Mucosa of rectum (tissue), 2 donors: Measurements from ENCODE around the gene BBS2.

Source experiments
- H3K27ac ChIP-seq, 2 donors: one replicate each; pipeline ENCODE4 v1.7.0; 2013; ENCODE audit warnings: inconsistent platforms in 2 of 2, low read depth in 2 of 2, low read length in 2 of 2
- H3K27me3 ChIP-seq, 2 donors: one replicate each; pipeline ENCODE4 v1.7.0; 2013; ENCODE audit warnings: low read length in 2 of 2; ENCODE audit not compliant: control insufficient read depth in 2 of 2, insufficient read depth in 2 of 2
- H3K36me3 ChIP-seq, 2 donors: one replicate each; pipeline ENCODE4 v1.7.0; 2013; ENCODE audit warnings: low read length in 2 of 2; ENCODE audit not compliant: control insufficient read depth in 2 of 2, insufficient read depth in 2 of 2
- H3K4me1 ChIP-seq, 2 donors: one replicate each; pipeline ENCODE4 v1.7.0; 2013; ENCODE audit warnings: low read length in 2 of 2, mild to moderate bottlenecking in 1 of 2; ENCODE audit not compliant: control insufficient read depth in 2 of 2, insufficient read depth in 2 of 2
- H3K4me3 ChIP-seq, 2 donors: one replicate each; pipeline ENCODE4 v1.7.0; 2013; ENCODE audit warnings: low read length in 2 of 2
- H3K9ac ChIP-seq, 2 donors: one replicate each; pipeline ENCODE4 v1.7.0; 2013; ENCODE audit warnings: low read length in 2 of 2, low read depth in 1 of 2, mild to moderate bottlenecking in 1 of 2
- H3K9me3 ChIP-seq, 2 donors: one replicate each; pipeline ENCODE4 v1.7.0; 2013; ENCODE audit warnings: low read length in 2 of 2; ENCODE audit not compliant: control insufficient read depth in 2 of 2
- donor health status: healthy.
- donor health status: Normal muscosa, but diverticular disease.

Gene BBS2

GRCh38 chr16:56479469-56479868, 40.4 kb downstream of the BBS2 start:
- Histone ChIP-seq H3K4me1 (no peaks in the 10 kb centered on the region), H3K27ac (no peak overlapping the region), H3K4me3 (no peak overlapping the region), H3K36me3 (peaks cover 33 to 43% of the 10 kb centered on the region in 2 donors), H3K9me3 (no peaks in the 10 kb centered on the region), H3K9ac (no peak overlapping the region), H3K27me3 (no peaks in the 10 kb centered on the region)

DNA sequence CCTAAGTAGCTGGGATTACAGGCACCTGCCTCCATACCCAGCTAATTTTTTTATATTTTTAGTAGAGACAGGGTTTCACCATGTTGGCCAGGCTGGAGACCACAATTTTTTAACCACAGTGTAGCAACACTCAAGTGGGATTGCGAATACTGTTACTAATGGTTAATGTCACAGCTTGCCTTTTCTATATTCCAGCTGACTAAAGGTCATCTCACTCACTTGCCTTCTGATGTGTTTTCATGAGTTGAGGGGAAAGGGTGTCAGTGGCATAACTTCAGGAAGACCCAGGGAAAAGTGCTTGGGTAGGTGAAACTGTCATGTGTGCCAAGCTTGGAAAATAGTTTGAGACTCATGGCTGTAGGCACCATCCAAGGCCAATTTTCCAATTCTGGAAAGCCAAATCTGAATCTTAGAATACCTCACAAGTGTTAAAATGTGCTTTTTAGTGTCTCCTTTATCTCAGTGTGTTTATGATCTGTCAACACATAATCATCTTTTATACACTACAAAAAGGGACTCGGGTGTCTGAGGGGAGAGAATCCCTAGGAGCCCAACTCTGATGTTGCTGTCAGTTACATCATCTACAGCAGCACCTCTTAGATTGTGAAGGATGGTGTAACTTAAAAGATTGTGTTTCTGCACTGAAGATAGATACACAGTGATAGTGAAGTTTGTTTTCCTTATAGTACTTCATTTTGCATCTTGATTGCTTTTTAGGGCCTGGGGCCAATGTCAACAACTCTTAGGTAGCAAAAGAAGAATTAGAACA, 41.4 kb downstream of the BBS2 start:
- no peak overlapping the region for H3K4me3 ChIP-seq
- no peak overlapping the region for H3K9ac ChIP-seq
- H3K4me1 ChIP-seq = no peaks in the 10 kb centered on the region
- peaks cover 32 to 42% of the 10 kb centered on the region in 2 donors for H3K36me3 ChIP-seq
- no peaks in the 10 kb centered on the region for H3K9me3 ChIP-seq
- no peaks in the 10 kb centered on the region for H3K27me3 ChIP-seq
- H3K27ac ChIP-seq = no peak overlapping the region

- H3K36me3 ChIP-seq = peaks cover 37 to 51% of the 10 kb centered on the region in 2 donors
- no peaks in the 10 kb centered on the region for H3K27me3 ChIP-seq
- no peak overlapping the region for H3K27ac ChIP-seq
- H3K4me1 ChIP-seq = no peaks in the 10 kb centered on the region
- no peak overlapping the region for H3K4me3 ChIP-seq
- H3K9me3 ChIP-seq = no peaks in the 10 kb centered on the region
- no peak overlapping the region for H3K9ac ChIP-seq
Measured at GRCh38 chr16:56477096-56477878, 42.5 kb downstream of the BBS2 start.

- Histone ChIP-seq H3K9ac (no peak overlapping the region), H3K27me3 (no peaks in the 10 kb centered on the region), H3K4me3 (no peak overlapping the region), H3K4me1 (no peaks in the 10 kb centered on the region), H3K9me3 (no peaks in the 10 kb centered on the region), H3K36me3 (peaks cover 50 to 64% of the 10 kb centered on the region in 2 donors), H3K27ac (no peak overlapping the region)
Measured at GRCh38 chr16:56475201-56475600, 44.6 kb downstream of the BBS2 start.

DNA sequence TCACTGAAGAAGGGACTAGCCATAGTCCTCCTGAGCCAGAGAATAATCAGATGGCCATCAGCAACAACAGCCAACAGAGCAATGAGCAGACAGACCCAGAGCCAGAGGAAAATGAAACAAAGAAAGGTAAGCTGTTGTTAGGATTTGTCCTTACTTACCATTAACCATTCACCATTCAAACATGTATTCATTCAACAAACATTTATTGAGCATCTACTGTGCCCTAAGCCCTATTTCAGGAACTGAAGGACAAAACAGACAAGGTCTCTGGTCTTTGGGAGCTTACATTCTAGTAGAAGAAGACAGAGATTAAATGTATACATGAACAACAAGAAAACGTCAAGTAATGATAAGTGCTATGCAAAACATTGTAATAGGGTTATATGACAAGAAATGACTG, 49.2 kb downstream of the BBS2 start:
- no peak overlapping the region for H3K4me3 ChIP-seq
- no peaks in the 10 kb centered on the region for H3K27me3 ChIP-seq
- no peak overlapping the region for H3K27ac ChIP-seq
- H3K4me1 ChIP-seq = no peaks in the 10 kb centered on the region
- H3K36me3 ChIP-seq = peaks cover 72 to 75% of the 10 kb centered on the region in 2 donors
- H3K9ac ChIP-seq = no peak overlapping the region
- no peaks in the 10 kb centered on the region for H3K9me3 ChIP-seq

- Histone ChIP-seq H3K4me1 (no peaks in the 10 kb centered on the region), H3K36me3 (peaks cover 70% of the 10 kb centered on the region in 2 donors), H3K9ac (no peak overlapping the region), H3K9me3 (no peaks in the 10 kb centered on the region), H3K4me3 (no peak overlapping the region), H3K27me3 (no peaks in the 10 kb centered on the region), H3K27ac (no peak overlapping the region)
Measured at GRCh38 chr16:56470232-56470631, 49.6 kb downstream of the BBS2 start.

GRCh38 chr16:56469748-56470147, 50.1 kb downstream of the BBS2 start:
- Histone ChIP-seq H3K27me3 (no peaks in the 10 kb centered on the region), H3K9me3 (no peaks in the 10 kb centered on the region), H3K9ac (no peak overlapping the region), H3K36me3 (peaks cover 66% of the 10 kb centered on the region in 2 donors), H3K27ac (no peak overlapping the region), H3K4me3 (no peak overlapping the region), H3K4me1 (no peaks in the 10 kb centered on the region)

GRCh38 chr16:56468800-56469199, 51.0 kb downstream of the BBS2 start:
- H3K9me3 ChIP-seq = no peaks in the 10 kb centered on the region
- peaks cover 64 to 70% of the 10 kb centered on the region in 2 donors for H3K36me3 ChIP-seq

GRCh38 chr16:56466344-56466743, 53.5 kb downstream of the BBS2 start:
- no peaks in the 10 kb centered on the region for H3K4me1 ChIP-seq
- peaks cover 53 to 61% of the 10 kb centered on the region in 2 donors for H3K36me3 ChIP-seq
- H3K27me3 ChIP-seq = no peaks in the 10 kb centered on the region
- H3K27ac ChIP-seq = no peak overlapping the region
- no peaks in the 10 kb centered on the region for H3K9me3 ChIP-seq
- no peak overlapping the region for H3K9ac ChIP-seq
- H3K4me3 ChIP-seq = no peak overlapping the region

More at GRCh38 chr16:56468800-56469199, 51.0 kb downstream of the BBS2 start:
- H3K27ac ChIP-seq = no peak overlapping the region
- H3K4me3 ChIP-seq = no peak overlapping the region
- H3K4me1 ChIP-seq = no peaks in the 10 kb centered on the region
- H3K27me3 ChIP-seq = no peaks in the 10 kb centered on the region
- no peak overlapping the region for H3K9ac ChIP-seq

- no peak overlapping the region for H3K4me3 ChIP-seq
- H3K27me3 ChIP-seq = no peaks in the 10 kb centered on the region
- no peaks in the 10 kb centered on the region for H3K4me1 ChIP-seq
- H3K36me3 ChIP-seq = peaks cover 41 to 51% of the 10 kb centered on the region in 2 donors
- H3K9me3 ChIP-seq = no peaks in the 10 kb centered on the region
- H3K27ac ChIP-seq = no peak overlapping the region
- H3K9ac ChIP-seq = no peak overlapping the region
Measured at GRCh38 chr16:56463153-56463552, 56.7 kb downstream of the BBS2 start.
